SK-N-SH treated with all-trans-retinoic acid at 6 μM for 48 hours (cell line): ENCODE results near the gene ATP11C.

Experiments used
- ATAC-seq: fragments of 200-7000 bp; cut with Tn5 transposase; 3 replicates; pipeline ENCODE4 v1.9.1; 2020; ENCODE audit warnings: mild to moderate bottlenecking, moderate library complexity
- CREB5 ChIP-seq: fragments of 250-450 bp; sonication (Bioruptor Pico); IDR thresholded peaks from 2 replicates; pipeline ENCODE4 v1.5.1; 2020; ENCODE audit warnings: low read depth, mild to moderate bottlenecking, moderate library complexity
- CSDC2 ChIP-seq: fragments of 250-450 bp; sonication (Bioruptor Pico); IDR thresholded peaks from 2 replicates; pipeline ENCODE4 v1.5.0; 2020; ENCODE audit warnings: mild to moderate bottlenecking, moderate library complexity
- CSRNP3 ChIP-seq: fragments of 250-450 bp; sonication (Bioruptor Pico); IDR thresholded peaks from 2 replicates; pipeline ENCODE4 v1.5.1; 2021; ENCODE audit warnings: mild to moderate bottlenecking, moderate library complexity
- ESRRG ChIP-seq: fragments of 250-450 bp; sonication (Bioruptor Pico); IDR thresholded peaks from 2 replicates; pipeline ENCODE4 v1.6.1; 2021; ENCODE audit warnings: mild to moderate bottlenecking
- GLIS3 ChIP-seq: fragments of 250-450 bp; sonication (Bioruptor Pico); IDR thresholded peaks from 2 replicates; pipeline ENCODE4 v1.5.0; 2020; ENCODE audit warnings: mild to moderate bottlenecking, moderate library complexity
- ISL1 ChIP-seq: fragments of 250-450 bp; sonication (Bioruptor Pico); IDR thresholded peaks from 2 replicates; pipeline ENCODE4 v2.1.2; 2022; ENCODE audit warnings: mild to moderate bottlenecking, moderate library complexity
- OSR1 ChIP-seq: fragments of 250-450 bp; sonication (Bioruptor Pico); IDR thresholded peaks from 2 replicates; pipeline ENCODE4 v1.8.0; 2022; ENCODE audit warnings: moderate library complexity, mild to moderate bottlenecking, inconsistent platforms
- PATZ1 ChIP-seq: fragments of 250-450 bp; sonication (Bioruptor Pico); IDR thresholded peaks from 2 replicates; pipeline ENCODE4 v1.8.0; 2020; ENCODE audit warnings: mild to moderate bottlenecking, moderate library complexity, borderline replicate concordance
- POU6F1 ChIP-seq: fragments of 250-450 bp; sonication (Bioruptor Pico); IDR thresholded peaks from 2 replicates; pipeline ENCODE4 v1.8.0; 2021; ENCODE audit warnings: low read depth, mild to moderate bottlenecking, moderate library complexity, borderline replicate concordance
- PPARA ChIP-seq: fragments of 250-450 bp; sonication (Bioruptor Pico); IDR thresholded peaks from 2 replicates; pipeline ENCODE4 v1.5.0; 2020; ENCODE audit warnings: mild to moderate bottlenecking, borderline replicate concordance
- RARB ChIP-seq: fragments of 250-450 bp; sonication (Bioruptor Pico); IDR thresholded peaks from 2 replicates; pipeline ENCODE4 v1.8.0; 2021; ENCODE audit warnings: mild to moderate bottlenecking, moderate library complexity
- SNAI2 ChIP-seq: fragments of 250-450 bp; sonication (Bioruptor Pico); IDR thresholded peaks from 2 replicates; pipeline ENCODE4 v1.5.0; 2020; ENCODE audit warnings: mild to moderate bottlenecking, moderate library complexity
- TCF4 ChIP-seq: fragments of 250-450 bp; sonication (Bioruptor Pico); IDR thresholded peaks from 2 replicates; pipeline ENCODE4 v1.8.0; 2021; ENCODE audit warnings: mild to moderate bottlenecking, moderate library complexity, borderline replicate concordance
- TOX ChIP-seq: fragments of 250-450 bp; sonication (Bioruptor Pico); IDR thresholded peaks from 2 replicates; pipeline ENCODE4 v1.8.0; 2021; ENCODE audit warnings: mild to moderate bottlenecking, moderate library complexity, borderline replicate concordance
- TSHZ2 ChIP-seq: fragments of 250-450 bp; sonication (Bioruptor Pico); IDR thresholded peaks from 2 replicates; pipeline ENCODE4 v1.5.0; 2020; ENCODE audit warnings: mild to moderate bottlenecking, moderate library complexity
- ZC3H10 ChIP-seq: fragments of 250-450 bp; sonication (Bioruptor Pico); IDR thresholded peaks from 2 replicates; pipeline ENCODE4 v1.5.1; 2021; ENCODE audit warnings: mild to moderate bottlenecking, moderate library complexity
- ZFP3 ChIP-seq: fragments of 250-450 bp; sonication (Bioruptor Pico); IDR thresholded peaks from 2 replicates; pipeline ENCODE4 v1.5.0; 2020; ENCODE audit warnings: mild to moderate bottlenecking, moderate library complexity
- ZFP30 ChIP-seq: fragments of 450-650 bp; formaldehyde crosslinking; IDR thresholded peaks from 2 replicates; pipeline ENCODE4 v1.5.0; 2022; ENCODE audit warnings: mild to moderate bottlenecking, moderate library complexity
- ZNF565 ChIP-seq: fragments of 450-650 bp; formaldehyde crosslinking; conservative IDR thresholded peaks from 2 replicates; pipeline ENCODE4 v1.5.0; 2020; ENCODE audit warnings: low read depth, mild to moderate bottlenecking, moderate library complexity
- ZNF8 ChIP-seq: fragments of 450-650 bp; formaldehyde crosslinking; IDR thresholded peaks from 2 replicates; pipeline ENCODE4 v1.5.0; 2020; ENCODE audit warnings: mild to moderate bottlenecking, moderate library complexity

ATP11C gene

GRCh38 chrX:139828830-139829229 is 104.0 kb downstream of the ATP11C start:
- ATAC-seq, result no peak
- TF ChIP-seq POU6F1 (CRISPR knock-in tag) (no peak), ISL1 (CRISPR knock-in tag) (peak; percentile 85)

GRCh38 chrX:139828033-139828432 is 104.8 kb downstream of the ATP11C start:
- ATAC-seq, result no peak

More at GRCh38 chrX:139828033-139828432, 104.8 kb downstream of the ATP11C start:
- TF ChIP-seq TCF4 (CRISPR knock-in tag) (no peak), RARB (CRISPR knock-in tag) (no peak), GLIS3 (no peak), CREB5 (CRISPR knock-in tag) (no peak), ZNF565 (CRISPR knock-in tag) (no peak), POU6F1 (CRISPR knock-in tag) (no peak), TSHZ2 (no peak), ZC3H10 (CRISPR knock-in tag) (no peak), ZNF8 (CRISPR knock-in tag) (no peak), ZFP30 (CRISPR knock-in tag) (no peak), SNAI2 (CRISPR knock-in tag) (no peak), ESRRG (CRISPR knock-in tag) (no peak), OSR1 (CRISPR knock-in tag) (no peak), ZFP3 (CRISPR knock-in tag) (no peak), PPARA (CRISPR knock-in tag) (no peak), CSDC2 (no peak), TOX (CRISPR knock-in tag) (no peak), CSRNP3 (no peak), ISL1 (CRISPR knock-in tag) (no peak), PATZ1 (CRISPR knock-in tag) (no peak)
